HG03066 (cell line): Measurements from ENCODE around the gene SMDT1.

Source experiments
- ATAC-seq: cut with Tn5 transposase; IDR thresholded peaks from one replicate; pipeline ENCODE4 v1.9.1; 2021; ENCODE audit warnings: low read depth; ENCODE audit not compliant: unreplicated experiment

The SMDT1 gene, protein sequence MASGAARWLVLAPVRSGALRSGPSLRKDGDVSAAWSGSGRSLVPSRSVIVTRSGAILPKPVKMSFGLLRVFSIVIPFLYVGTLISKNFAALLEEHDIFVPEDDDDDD

GRCh38 chr22:42079319-42080251 is at the start of gene SMDT1:
Gene SMDT1 (plus strand): TSS chr22:42079700. CDS start chr22:42079769, 69 bp downstream.
- peak; percentile 85 for ATAC-seq

DNA sequence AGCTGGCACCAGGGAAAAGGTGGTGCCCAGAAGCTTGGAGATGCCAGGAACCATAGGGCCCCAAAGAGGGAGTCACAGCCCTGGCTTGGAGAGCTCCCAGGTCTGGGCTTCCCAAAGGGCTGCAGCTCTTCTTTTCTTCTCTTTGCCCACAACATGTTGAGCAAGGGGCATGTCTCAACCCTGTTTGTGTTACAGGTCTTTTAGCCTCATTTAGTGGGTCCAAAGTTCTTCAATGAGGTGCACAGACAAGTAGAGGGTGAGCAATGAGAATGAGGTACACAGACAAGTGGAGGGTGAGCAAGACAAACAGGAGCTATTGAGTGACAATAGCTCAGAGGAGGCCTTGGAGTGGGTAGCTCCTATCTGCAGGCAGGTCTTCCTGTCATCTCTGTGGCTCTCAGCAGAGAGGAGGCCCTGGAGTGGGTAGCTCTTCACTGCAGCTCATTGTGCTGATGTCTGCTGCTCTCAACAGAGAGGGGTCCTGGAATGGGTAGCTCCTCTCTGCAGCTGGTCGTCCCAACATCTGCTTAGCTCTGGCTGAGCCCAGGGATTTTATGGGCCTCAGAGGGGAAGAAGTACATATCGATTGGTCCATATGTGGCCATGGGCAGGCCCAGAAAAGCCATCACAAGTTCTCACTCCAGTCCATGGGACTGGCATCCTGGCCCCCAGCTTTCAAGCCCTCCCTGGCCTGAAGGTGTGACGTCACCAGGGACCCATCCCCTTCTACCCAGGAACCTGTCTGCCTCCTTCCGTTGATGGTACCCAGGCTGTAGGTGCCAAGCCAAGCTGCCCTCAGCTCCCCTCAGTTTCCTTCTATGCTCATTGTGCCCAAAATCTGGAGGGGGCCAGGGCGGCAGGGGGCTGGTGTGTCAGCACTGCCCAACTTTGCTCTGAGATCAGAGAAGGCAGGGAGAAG is 46.0 kb upstream of the SMDT1 start:
- ATAC-seq: no peak

DNA sequence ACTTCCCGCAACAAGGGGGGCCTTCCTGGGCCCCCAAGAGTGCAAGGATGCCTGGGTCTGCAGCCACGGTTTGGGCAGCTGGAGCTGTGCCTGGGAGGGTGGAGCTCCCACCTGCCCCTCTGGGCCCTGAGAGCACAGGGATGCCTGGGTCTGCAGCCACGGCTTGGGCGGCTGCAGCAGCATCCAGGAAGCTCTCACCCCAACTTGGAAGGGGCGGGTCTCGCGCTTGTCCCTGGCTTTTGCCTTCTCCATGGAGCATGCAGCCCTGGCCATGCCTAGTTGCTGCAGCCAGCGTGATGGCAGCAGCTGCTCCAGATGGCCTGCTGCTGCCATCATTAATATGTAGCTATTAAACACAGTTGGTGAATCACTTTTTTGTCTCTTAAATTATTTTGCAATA is 44.2 kb upstream of the SMDT1 start:
- ATAC-seq: no peak

GRCh38 chr22:42039271-42039670 is 40.2 kb upstream of the SMDT1 start:
- no peak for ATAC-seq

DNA sequence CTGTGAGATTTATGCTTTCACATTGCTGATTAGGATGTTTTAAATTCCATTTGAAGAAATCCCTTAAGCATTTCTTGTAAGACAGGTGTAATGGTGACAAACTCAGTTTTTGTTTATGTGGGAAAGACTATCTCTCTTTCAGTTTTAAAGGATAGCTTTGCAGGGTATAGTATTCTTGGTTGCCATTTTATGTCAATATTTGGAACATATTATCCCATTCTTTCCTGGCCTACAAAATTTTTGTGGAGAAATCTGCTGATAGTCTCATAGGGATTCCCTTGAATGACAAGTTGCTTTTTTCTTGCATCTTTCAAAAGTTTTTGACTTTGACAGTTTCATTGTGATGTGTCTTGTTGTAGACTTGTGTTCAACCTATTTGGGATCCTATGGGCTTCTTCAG is 37.7 kb upstream of the SMDT1 start:
- ATAC-seq: no peak

DNA sequence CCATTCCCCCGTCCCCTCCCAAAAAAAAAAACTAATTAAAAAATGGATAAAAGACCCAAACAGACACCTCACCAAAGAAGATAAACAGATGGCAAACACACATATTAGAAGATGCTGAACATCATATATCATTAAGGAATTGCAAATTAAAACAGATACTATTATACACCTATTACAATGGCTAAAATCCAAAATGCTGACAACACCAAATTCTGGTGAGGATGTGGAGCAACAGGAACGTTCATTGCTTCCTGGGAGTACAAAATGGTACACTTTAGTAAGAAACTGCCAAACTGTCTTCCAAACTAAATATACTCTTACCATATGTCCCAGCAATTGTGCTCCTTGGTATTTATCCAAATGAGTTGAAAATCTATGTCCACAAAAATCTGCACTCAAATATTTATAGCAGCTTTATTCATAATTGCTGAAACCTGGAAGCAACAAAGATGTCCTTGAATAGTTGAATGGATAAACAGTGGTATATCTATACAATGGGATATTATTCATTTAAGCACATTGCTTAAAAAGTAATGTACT is 28.8 kb upstream of the SMDT1 start:
- ATAC-seq: no peak

GRCh38 chr22:42052765-42053164 is 26.7 kb upstream of the SMDT1 start:
- no peak for ATAC-seq

GRCh38 chr22:42056757-42057511 is 22.6 kb upstream of the SMDT1 start:
- ATAC-seq: no peak

GRCh38 chr22:42060489-42060888 is 19.0 kb upstream of the SMDT1 start:
- ATAC-seq: no peak

- ATAC-seq: no peak
Measured at GRCh38 chr22:42061041-42061440, 18.5 kb upstream of the SMDT1 start.

DNA sequence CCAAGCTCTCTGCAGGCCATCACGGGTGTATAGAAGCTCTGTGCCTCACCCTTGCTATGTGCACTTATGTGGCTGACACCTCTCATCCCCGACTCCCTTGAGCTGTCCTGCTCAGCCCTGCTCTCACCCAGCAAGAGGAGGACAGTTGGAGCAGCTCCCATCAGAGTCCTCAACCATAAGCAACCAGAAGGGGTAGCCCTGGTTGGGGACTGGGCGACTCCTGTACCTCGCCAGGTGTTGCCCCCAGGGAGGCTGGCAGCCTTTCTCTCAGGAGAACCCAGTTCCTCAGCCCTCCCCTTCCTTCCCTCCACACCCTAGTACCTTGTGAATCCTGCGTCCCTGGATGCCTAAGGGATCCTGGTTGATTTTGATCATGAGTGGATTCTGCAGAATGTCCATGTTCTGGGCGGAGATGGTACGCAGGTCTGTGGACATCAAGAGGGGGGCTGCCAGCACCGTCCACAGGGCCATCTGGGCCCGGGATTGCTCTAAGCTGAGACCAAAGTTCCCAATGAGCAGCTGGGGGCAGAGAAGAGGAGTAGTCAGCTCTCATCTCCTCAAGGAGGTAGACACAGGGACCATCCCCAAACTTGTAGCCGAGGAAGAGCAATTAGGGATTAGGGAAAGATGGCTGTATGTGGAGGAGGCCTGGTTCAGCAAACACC is 16.9 kb upstream of the SMDT1 start:
- no peak for ATAC-seq

DNA sequence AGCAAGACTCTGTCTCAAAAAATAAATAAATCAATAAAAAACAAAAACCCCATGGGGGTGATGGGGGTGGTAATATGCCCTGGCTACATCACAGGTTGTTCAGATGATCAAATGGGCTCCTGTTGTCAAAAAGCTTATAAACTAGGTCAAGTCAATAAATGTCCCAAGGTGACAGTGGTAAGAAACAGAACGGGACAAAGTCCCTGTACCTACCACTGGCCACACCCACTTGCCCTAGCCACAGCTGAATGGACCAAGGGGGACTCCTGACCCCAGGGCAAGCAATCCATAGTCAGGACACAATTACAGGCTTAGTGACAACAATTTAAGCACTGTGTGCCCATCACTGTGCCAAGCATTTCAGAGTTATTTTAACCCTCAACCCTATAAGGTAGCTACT is 14.9 kb upstream of the SMDT1 start:
- no peak for ATAC-seq

- no peak for ATAC-seq
Measured at GRCh38 chr22:42065438-42066125, 13.9 kb upstream of the SMDT1 start.

DNA sequence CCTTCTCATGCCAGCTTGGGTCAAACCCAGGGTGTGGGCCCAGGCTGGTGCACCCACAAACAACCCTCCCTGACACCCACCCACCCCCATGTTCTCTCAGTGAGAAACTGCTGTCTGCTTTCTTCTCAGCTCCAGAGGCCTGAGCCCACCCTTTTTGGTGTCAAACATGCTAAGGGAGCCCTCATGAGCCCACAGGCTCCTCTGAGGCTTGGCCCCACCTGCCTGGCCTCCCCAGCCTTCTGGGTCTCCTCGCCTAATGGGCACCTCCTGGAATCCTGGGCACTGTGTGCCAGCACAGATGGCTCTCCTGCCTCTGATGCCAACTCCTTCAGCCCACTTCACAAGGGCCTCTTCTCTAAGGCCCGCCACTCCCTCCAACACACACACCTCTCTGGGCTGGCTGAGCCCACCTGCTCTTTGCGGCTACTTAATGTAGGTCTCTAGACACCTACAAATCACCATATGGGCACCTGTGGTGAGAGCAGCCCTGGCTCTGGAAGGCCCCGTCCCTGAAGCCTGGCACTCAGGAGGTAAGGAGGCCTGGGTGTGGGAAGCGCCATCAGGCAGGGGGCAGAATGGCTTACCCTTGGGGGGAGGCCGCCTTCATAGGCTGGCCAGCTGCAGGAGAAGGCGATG is 13.3 kb upstream of the SMDT1 start:
- no peak for ATAC-seq

DNA sequence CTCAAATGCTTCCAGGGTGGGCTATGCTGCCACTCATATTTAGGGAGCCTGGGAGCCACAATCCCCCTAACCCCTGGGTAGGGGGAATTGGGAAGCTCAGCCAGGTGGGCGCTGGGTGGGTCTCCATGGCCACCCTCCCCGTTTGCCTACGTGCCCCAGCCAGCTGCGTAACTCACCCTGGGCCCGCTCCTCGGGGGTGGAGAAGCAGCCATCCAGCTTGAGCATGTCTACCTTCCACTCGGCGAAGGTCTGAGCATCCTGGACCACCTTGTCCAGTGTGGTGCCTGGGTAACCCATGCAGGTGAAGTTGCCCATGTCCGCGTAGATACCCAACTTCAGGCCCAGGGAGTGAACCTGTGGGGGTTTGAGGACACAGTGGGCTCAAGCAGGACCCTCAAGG is 12.6 kb upstream of the SMDT1 start:
- no peak for ATAC-seq

DNA sequence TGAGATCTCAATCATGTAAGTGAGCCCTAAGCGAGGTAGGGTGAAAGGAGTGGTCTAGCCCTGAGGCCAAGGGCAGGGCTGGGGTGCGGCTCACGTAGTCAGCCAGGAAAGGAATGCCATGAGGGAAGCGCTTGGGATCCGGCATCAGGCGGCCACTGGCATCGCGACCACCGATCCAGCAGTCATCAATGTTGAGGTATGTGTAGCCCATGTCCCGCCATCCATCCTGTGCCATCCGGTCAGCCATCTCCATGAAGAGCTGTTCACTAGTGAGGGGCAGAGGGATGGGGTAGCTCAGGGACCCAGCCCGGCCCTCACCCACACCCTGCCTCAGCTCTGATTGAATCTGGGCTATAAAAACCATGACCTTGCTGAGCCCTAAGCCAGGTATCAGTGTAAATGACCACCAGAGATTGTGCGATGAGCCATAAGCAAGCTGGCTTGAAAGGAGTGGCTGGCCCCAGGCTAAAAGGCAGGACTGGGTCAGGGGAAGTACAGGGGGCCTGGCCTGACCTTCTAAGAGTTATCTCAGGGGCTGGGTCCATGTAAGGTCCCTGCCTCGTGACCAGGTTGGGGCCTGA is 11.7 kb upstream of the SMDT1 start:
- ATAC-seq: no peak

DNA sequence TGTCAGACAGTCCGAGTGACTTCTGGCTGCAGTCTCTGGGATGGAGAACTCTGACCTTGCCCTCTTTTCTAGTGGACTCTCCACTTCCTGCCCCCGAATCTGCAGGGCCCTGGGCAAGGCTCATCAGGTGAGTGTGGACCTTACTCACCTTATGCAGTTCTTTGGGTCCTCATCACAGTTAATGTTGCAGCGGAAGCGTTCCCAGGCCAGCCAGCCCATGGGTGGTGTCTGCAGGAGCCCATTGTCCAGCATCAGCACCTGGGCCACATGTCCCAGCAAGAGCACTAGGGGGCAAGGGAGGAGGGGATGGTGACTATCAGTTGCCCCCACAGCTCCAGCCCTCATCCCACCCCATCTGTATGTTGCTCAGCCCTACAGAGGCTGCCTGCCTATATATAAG is 11.2 kb upstream of the SMDT1 start:
- ATAC-seq: no peak

- peak; percentile 18 for ATAC-seq
Measured at GRCh38 chr22:42069801-42070516, 9.5 kb upstream of the SMDT1 start.
